ENCODE data around the gene POGK.

POGK gene

DNA sequence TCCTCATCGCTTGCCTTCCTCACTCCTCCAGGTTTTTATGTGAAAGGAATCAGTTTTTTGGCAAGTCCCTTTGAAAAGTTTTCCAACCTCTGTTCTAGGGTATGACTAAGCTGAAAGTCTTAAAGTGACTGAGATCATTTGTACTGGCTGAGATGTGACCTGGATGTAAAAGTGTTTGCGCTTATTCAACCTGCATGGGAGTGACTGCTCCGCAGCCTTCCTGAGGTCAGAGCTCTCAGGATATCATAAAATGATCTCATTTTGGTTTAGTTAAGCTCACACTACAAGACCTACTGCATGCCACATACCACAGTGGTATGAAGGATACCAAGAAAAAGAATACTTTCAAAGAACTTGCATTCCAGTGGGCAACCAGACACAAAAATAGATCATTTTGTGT, 66.6 kb downstream of the POGK start:
- DNase-seq = no peak

Data from stimulated activated CD4-positive, alpha-beta T cell treated with anti-CD3 and anti-CD28 coated beads, Interleukin-4, amount 100 ng/mL, for 4 hours (primary cell).